A549 (cell line): ENCODE results near the gene APOL4. TPM values are rescaled to one million over a fixed set of nuclear protein-coding genes. Genes with fewer than 3 reads are reported as not detected.

ENCODE experiments used
- ATAC-seq, 2 experiments: fragments of 200-7000 bp in 1 of 2; fragments of >200 bp in 1 of 2; cut with Nextera tagmentation in 1 of 2; cut with Tn5 transposase in 1 of 2; 3 replicates each; pipeline versions ENCODE4 v1.8.0 to v1.9.1; 2018 to 2020; ENCODE audit warnings: mild to moderate bottlenecking in 1 of 2, moderate library complexity in 1 of 2
- CTCF ChIA-PET: fragments of 300-600 bp; sonication (Branson Sonifier 250); formaldehyde crosslinking; extraction: SDS; loops from one replicate; lab custom pipeline; 2021; ENCODE audit warnings: antibody characterized with exemption, inconsistent platforms; lab: Yijun Ruan, JAX
- POLR2A ChIA-PET: fragments of 350-600 bp; formaldehyde crosslinking; extraction: SDS; loops from one replicate; lab custom pipeline; 2021; ENCODE audit warnings: antibody characterized with exemption, inconsistent platforms; lab: Yijun Ruan, JAX
- DNase-seq, 2 experiments: peaks; one replicate each; pipeline versions ENCODE4 v3.0.0 to v3.0.0-alpha.2; 2011 to 2016; ENCODE audit warnings: low read depth in 1 of 2, low spot score in 1 of 2
- FAIRE-seq: peaks from 2 replicates; lab custom pipeline; 2011; peaks lifted over from hg19 to GRCh38; lab: Jason Lieb, UNC
- H3K27ac ChIP-seq, 2 experiments: fragments of >200 bp; sonication (Bioruptor Twin); formaldehyde crosslinking; 3 replicates each; pipeline ENCODE4 v1.5.1; 2016 to 2017
- H3K4me1 ChIP-seq: fragments of >200 bp; sonication (Bioruptor Twin); formaldehyde crosslinking; 3 replicates; pipeline ENCODE4 v1.6.1; 2016
- H3K4me2 ChIP-seq: fragments of >200 bp; sonication (Bioruptor Twin); formaldehyde crosslinking; 3 replicates; pipeline ENCODE4 v1.6.1; 2016
- H3K4me3 ChIP-seq: fragments of >200 bp; sonication (Bioruptor Twin); formaldehyde crosslinking; 3 replicates; pipeline ENCODE4 v1.5.1; 2016
- H3K9me3 ChIP-seq: fragments of >200 bp; sonication (Bioruptor Twin); formaldehyde crosslinking; 3 replicates; pipeline ENCODE4 v1.6.1; 2016
- BCL3 ChIP-seq: fragments of >200 bp; sonication (Bioruptor Twin); formaldehyde crosslinking; IDR thresholded peaks from 3 replicates; pipeline ENCODE4 v1.6.1; 2016
- BHLHE40 ChIP-seq: IDR thresholded peaks from 2 replicates; pipeline ENCODE4 v1.6.1; 2012; ENCODE audit warnings: low read depth, low read length, inconsistent platforms
- CBX2 ChIP-seq: fragments of 200-600 bp; sonication (generic); IDR thresholded peaks from 2 replicates; pipeline ENCODE4 v1.6.1; 2016; ENCODE audit warnings: low read depth, mild to moderate bottlenecking, borderline replicate concordance
- CHD2 ChIP-seq: fragments of 150-350 bp; IDR thresholded peaks from 2 replicates; pipeline ENCODE4 v1.6.1; 2014; ENCODE audit warnings: low read length; ENCODE audit not compliant: partially characterized antibody
- CHD4 ChIP-seq: fragments of 200-600 bp; sonication (generic); IDR thresholded peaks from 2 replicates; pipeline ENCODE4 v1.6.1; 2016; ENCODE audit warnings: antibody characterized with exemption, mild to moderate bottlenecking, borderline replicate concordance
- CTCF ChIP-seq: fragments of >200 bp; sonication (Bioruptor Twin); formaldehyde crosslinking; IDR thresholded peaks from 3 replicates; pipeline ENCODE4 v1.5.1; 2016
- EHMT2 ChIP-seq: fragments of 200-600 bp; sonication (generic); IDR thresholded peaks from 2 replicates; pipeline ENCODE4 v1.6.1; 2016; ENCODE audit warnings: antibody characterized with exemption, low read depth, mild to moderate bottlenecking, moderate library complexity
- ELK1 ChIP-seq: fragments of 150-350 bp; IDR thresholded peaks from 2 replicates; pipeline ENCODE4 v1.6.1; 2014; ENCODE audit warnings: low read depth, mild to moderate bottlenecking, low read length
- FOSL2 ChIP-seq, 2 experiments: fragments of 450-650 bp in 1 of 2; fragments of >200 bp in 1 of 2; sonication (Bioruptor Twin) in 1 of 2; formaldehyde crosslinking; IDR thresholded peaks; 2 replicates each; pipeline versions ENCODE4 v1.5.0 to v1.6.1; 2016 to 2020; ENCODE audit warnings: mild to moderate bottlenecking in 1 of 2, moderate library complexity in 1 of 2
- FOXS1 ChIP-seq: fragments of 250-450 bp; sonication (Bioruptor Pico); IDR thresholded peaks from 2 replicates; pipeline ENCODE4 v1.5.0; 2020; ENCODE audit warnings: mild to moderate bottlenecking, moderate library complexity
- HOXB13 ChIP-seq: fragments of 250-450 bp; sonication (Bioruptor Pico); IDR thresholded peaks from 2 replicates; pipeline ENCODE4 v1.5.0; 2020; ENCODE audit warnings: low read depth, mild to moderate bottlenecking, moderate library complexity
- MAFK ChIP-seq: fragments of 450-650 bp; IDR thresholded peaks from 2 replicates; pipeline ENCODE4 v1.6.1; 2014; ENCODE audit not compliant: partially characterized antibody
- MAZ ChIP-seq: fragments of 150-350 bp; IDR thresholded peaks from 2 replicates; pipeline ENCODE4 v1.6.1; 2014; ENCODE audit warnings: antibody characterized with exemption, low read depth, low read length, borderline replicate concordance
- NPAS2 ChIP-seq: fragments of 250-450 bp; sonication (Bioruptor Pico); IDR thresholded peaks from 2 replicates; pipeline ENCODE4 v1.8.0; 2022; ENCODE audit warnings: mild to moderate bottlenecking, moderate library complexity, borderline replicate concordance
- PBX3 ChIP-seq: IDR thresholded peaks from 2 replicates; pipeline ENCODE4 v1.6.1; 2012
- PHF8 ChIP-seq: fragments of 200-600 bp; sonication (generic); IDR thresholded peaks from 2 replicates; pipeline ENCODE4 v1.6.1; 2016; ENCODE audit warnings: low read depth, mild to moderate bottlenecking, antibody characterized with exemption, moderate library complexity, borderline replicate concordance
- POLR2A ChIP-seq: IDR thresholded peaks from 2 replicates; pipeline ENCODE4 v1.6.1; 2012; ENCODE audit warnings: mild to moderate bottlenecking, low read length
- RNF2 ChIP-seq: fragments of 200-600 bp; sonication (generic); IDR thresholded peaks from 2 replicates; pipeline ENCODE4 v1.6.1; 2016; ENCODE audit warnings: low read depth, mild to moderate bottlenecking, antibody characterized with exemption, moderate library complexity, borderline replicate concordance
- SREBF2 ChIP-seq: fragments of 450-650 bp; IDR thresholded peaks from 2 replicates; pipeline ENCODE4 v1.6.1; 2014; ENCODE audit warnings: mild to moderate bottlenecking, moderate library complexity
- ZFP36 ChIP-seq: fragments of 450-650 bp; IDR thresholded peaks from 2 replicates; pipeline ENCODE4 v1.6.1; 2014; ENCODE audit warnings: borderline replicate concordance; ENCODE audit not compliant: partially characterized antibody
- WGBS: methylation state at CpG from one replicate; pipeline ENCODE4 v1.1.6; 2017; ENCODE audit errors: missing lambda C conversion rate; 5-methylcytosine and 5-hydroxymethylcytosine counted together
- polyA plus RNA-seq, 4 experiments: library from polyadenylated mRNA; depleted of rRNA in 3 of 4; stranded (reverse); fragments of >200 nt; fragmentation: RNase III in 1 of 4; extraction: RNeasy Plus Mini Kit Qiagen cat#74134 plus additional on column Dnase treatment in 1 of 4; gene quantifications; 2 replicates in 3 of 4; 3 replicates in 1 of 4; pipeline ENCODE4 v1.2.3, GENCODE V29; 2011 to 2017

The APOL4 gene
- polyA plus RNA-seq, 2 of the 4 experiments (the other 2 are of a cell fraction), result not detected

GRCh38 chr22:36212901-36213300 is 11.3 kb upstream of the APOL4 start:
- no peak overlapping the region for H3K4me2 ChIP-seq
- ATAC-seq (no peak), FAIRE-seq (no peak), DNase-seq (no peak)
- ChIA-PET POLR2A (no interaction called here), CTCF (interaction anchor here (0.6 to 1.3 kb wide), 3 partner anchors 10 to 30 kb away, joined by 3 read pairs; no protein-coding TSS in a partner anchor)
- no peaks in the 10 kb centered on the region for H3K9me3 ChIP-seq
- no peaks in the 10 kb centered on the region for H3K4me1 ChIP-seq
- H3K27ac ChIP-seq, result no peak overlapping the region
- TF ChIP-seq HOXB13 (no peak), CHD4 (no peak), RNF2 (no peak), FOXS1 (no peak), ZFP36 (no peak), NPAS2 (no peak), SREBF2 (no peak), CBX2 (no peak), BCL3 (no peak), ELK1 (no peak)
- H3K4me3 ChIP-seq, result no peak overlapping the region

GRCh38 chr22:36211237-36211861 is 9.7 kb upstream of the APOL4 start:
- FAIRE-seq (no peak), DNase-seq (no peak), ATAC-seq (no peak)
- ChIA-PET CTCF (interaction anchor here (0.8 to 1.0 kb wide), 2 partner anchors 15 to 66 kb away, joined by 3 read pairs; no protein-coding TSS in a partner anchor), POLR2A (no interaction called here)
- WGBS, result 59% methylated on average over 4 of the region's 4 CpGs
- TF ChIP-seq EHMT2 (no peak), FOSL2 (IDR thresholded peaks at IDR 0.05) (no peak), FOSL2 (CRISPR knock-in tag; IDR thresholded peaks at IDR 0.05) (no peak), CHD2 (no peak), CTCF (no peak), MAFK (no peak), PBX3 (no peak), FOXS1 (no peak), POLR2A (no peak), ZFP36 (no peak), BHLHE40 (no peak), PHF8 (no peak), MAZ (no peak)
- no peaks in the 10 kb centered on the region for H3K4me1 ChIP-seq
- H3K9me3 ChIP-seq, result no peaks in the 10 kb centered on the region
- H3K4me3 ChIP-seq, result no peak overlapping the region
- no peak overlapping the region for H3K4me2 ChIP-seq
- H3K27ac ChIP-seq, result no peak overlapping the region
